GM13977 (cell line): ENCODE measurements around the gene ATG10.
A peak's percentile ranks its signal among the peaks of the same experiment; 100 is the strongest.

Experiments used
- DNase-seq: peaks from one replicate; pipeline ENCODE4 v3.0.0; 2012; ENCODE audit warnings: low spot score
- in situ Hi-C: fragments of 300-500 bp; cut with MboI; formaldehyde crosslinking; loops from one replicate; pipeline ENCODE4 v1.12.0; 2022; ENCODE audit warnings: low sequenced_read_pairs, low pct_unique_long_range_greater_than_20kb, mixed read lengths, inconsistent platforms; ENCODE audit not compliant: unreplicated experiment
- TF ChIP-seq, protein P1 (sequence below): IDR thresholded peaks from 2 replicates; pipeline ENCODE4 v1.5.1; 2012; ENCODE audit warnings: mild to moderate bottlenecking, control low read depth; ENCODE audit not compliant: insufficient read depth; ENCODE audit errors: extremely low read depth, missing control alignments

The ATG10 gene

DNA sequence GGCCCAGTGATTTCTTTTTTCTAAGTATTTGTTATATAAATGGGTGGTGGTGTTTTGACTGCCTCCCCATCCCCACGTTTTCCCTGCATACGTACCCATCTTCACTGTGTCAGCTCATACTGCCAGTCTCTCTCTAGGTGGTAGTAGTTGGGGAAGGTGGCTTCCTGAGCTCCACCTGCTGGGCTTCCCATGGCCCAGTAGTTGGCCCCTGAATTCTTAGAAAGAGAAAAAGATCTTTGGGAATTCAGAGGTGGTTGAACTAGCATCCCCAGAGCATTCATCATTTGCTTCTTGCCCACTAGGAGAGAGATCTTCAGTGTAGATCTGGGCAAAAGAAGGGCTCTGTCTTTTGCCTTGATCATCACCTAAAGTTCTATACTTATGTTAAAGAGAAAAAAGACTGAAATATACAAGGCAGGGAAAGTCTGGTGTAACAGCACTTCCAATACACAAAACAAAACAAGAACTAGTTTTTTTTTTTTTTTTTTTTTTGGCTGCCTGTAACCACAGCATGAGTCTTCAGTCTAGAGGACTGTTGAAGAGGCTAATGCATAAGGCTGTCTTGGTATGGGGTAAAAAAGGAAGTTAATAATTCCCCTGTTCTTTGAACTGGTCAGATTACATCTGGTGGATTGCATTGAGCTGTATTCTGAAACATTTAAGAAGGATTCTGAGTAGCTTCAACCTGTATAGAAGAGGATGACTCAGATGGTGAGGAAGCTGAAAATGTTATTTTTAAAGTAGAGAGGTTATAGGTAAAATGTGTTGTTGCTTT, 128.7 kb downstream of the ATG10 start:
- TF ChIP-seq, protein P1, sequence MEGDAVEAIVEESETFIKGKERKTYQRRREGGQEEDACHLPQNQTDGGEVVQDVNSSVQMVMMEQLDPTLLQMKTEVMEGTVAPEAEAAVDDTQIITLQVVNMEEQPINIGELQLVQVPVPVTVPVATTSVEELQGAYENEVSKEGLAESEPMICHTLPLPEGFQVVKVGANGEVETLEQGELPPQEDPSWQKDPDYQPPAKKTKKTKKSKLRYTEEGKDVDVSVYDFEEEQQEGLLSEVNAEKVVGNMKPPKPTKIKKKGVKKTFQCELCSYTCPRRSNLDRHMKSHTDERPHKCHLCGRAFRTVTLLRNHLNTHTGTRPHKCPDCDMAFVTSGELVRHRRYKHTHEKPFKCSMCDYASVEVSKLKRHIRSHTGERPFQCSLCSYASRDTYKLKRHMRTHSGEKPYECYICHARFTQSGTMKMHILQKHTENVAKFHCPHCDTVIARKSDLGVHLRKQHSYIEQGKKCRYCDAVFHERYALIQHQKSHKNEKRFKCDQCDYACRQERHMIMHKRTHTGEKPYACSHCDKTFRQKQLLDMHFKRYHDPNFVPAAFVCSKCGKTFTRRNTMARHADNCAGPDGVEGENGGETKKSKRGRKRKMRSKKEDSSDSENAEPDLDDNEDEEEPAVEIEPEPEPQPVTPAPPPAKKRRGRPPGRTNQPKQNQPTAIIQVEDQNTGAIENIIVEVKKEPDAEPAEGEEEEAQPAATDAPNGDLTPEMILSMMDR: peak; percentile 13
- DNase-seq: peak; percentile 34
- in situ Hi-C loops: no loop called here

DNA sequence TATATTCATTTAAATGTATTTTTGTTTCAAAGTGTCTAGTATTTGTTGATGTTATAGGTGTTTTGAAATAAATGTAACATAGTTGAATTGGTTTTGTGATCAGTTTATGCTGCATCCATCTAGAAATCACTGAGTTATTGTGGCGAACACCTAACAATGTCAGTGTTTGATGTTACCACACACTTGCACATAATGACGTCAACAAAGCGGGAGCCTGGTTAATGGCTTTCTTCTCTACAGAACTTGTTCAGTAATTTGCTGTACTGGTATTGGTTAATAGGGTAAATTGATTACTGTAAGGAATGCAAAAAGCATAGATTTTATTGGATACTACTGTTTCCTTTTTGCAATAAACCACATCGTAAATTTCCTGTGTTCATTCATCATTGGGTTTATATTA, 133.0 kb downstream of the ATG10 start:
- no peak for DNase-seq
- in situ Hi-C loops: no loop called here
- TF ChIP-seq, protein P1: no peak

GRCh38 chr5:82105457-82105856, 133.6 kb downstream of the ATG10 start:
- TF ChIP-seq, protein P1: no peak
- in situ Hi-C loops: no loop called here
- DNase-seq: no peak

DNA sequence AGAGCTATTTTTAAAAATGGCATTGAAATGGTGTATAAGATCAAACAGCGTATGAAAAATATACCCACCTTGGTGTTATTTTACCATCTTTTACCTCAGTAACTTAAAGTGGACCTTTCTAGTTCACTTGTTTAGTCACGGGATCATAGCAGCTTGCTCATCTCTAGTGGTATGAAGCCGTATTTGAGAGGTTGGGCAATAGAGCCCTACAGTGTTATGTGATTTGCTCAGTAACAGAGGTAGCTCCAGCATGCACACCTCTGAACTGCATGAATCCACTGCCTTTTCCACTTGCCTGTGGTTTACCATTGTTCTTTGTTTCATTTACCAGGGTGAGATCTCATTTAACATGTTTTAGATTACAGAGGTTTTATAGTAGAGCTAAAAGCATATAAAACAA, 134.4 kb downstream of the ATG10 start:
- in situ Hi-C loops: no loop called here
- no peak for DNase-seq
- TF ChIP-seq, protein P1: no peak

GRCh38 chr5:82106756-82107155, 134.9 kb downstream of the ATG10 start:
- in situ Hi-C loops: no loop called here
- DNase-seq: no peak
- TF ChIP-seq, protein P1: no peak

DNA sequence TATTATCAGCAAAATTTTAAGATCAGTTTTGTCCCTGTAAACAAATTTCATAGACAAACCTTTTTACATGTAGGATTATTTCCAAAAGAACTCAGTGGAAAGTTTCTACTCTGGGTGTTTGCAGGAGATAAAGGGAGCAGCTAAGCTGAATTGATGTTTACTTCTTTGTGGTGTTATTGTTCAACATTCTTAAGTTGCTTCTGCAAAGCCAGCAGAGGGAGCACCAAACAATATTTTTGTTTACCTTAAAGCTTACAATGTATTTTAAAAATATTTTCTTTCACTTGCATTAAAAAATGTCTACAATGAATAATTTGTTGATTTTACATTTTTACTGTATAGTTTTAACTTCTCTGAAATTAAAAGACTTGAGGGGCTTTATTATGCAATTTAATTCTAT, 135.4 kb downstream of the ATG10 start:
- TF ChIP-seq, protein P1: peak; percentile 49
- in situ Hi-C loops: no loop called here
- no peak for DNase-seq
